NCI-H510A (cell line): ENCODE data around the gene SIGLEC12.
"Not testable (repeated sequence)": the region's sequence is repeated elsewhere in the genome, so short reads cannot be mapped to it uniquely, and the experiment has no call there.

Experiments
- DNase-seq: peaks from one replicate; lab custom pipeline; 2025; lab: John Stamatoyannopoulos, UW

SIGLEC12 gene

GRCh38 chr19:51458051-51458645 lies 43.5 kb downstream of the SIGLEC12 start, which contains the start of gene SIGLEC8:
TSS of gene SIGLEC8 (minus strand) at chr19:51458454. CDS start at chr19:51458387, 67 bp downstream.
- DNase-seq, result no peak

- DNase-seq, result no peak
These were observed 44.1 kb downstream of the SIGLEC12 start for GRCh38 chr19:51457351-51458013.

GRCh38 chr19:51456541-51457290 lies 44.9 kb downstream of the SIGLEC12 start:
- DNase-seq, result no peak

- DNase-seq, result no peak
These were observed 50.8 kb downstream of the SIGLEC12 start for GRCh38 chr19:51450730-51451307.

- DNase-seq, result no peak
These were observed 53.1 kb downstream of the SIGLEC12 start for GRCh38 chr19:51448411-51449016.

GRCh38 chr19:51448011-51448410 lies 53.6 kb downstream of the SIGLEC12 start:
- no peak for DNase-seq

- DNase-seq, result not testable (repeated sequence)
These were observed 54.1 kb downstream of the SIGLEC12 start for GRCh38 chr19:51447510-51447909.

- DNase-seq, result no peak
These were observed 59.9 kb downstream of the SIGLEC12 start for GRCh38 chr19:51441410-51442390.
